GM18499 (cell line): ENCODE results near the gene HMGCLL1.

Source experiments
- ATAC-seq: cut with Tn5 transposase; IDR thresholded peaks from one replicate; pipeline ENCODE4 v1.9.1; 2021; ENCODE audit warnings: moderate number of reproducible peaks; ENCODE audit not compliant: insufficient read depth, unreplicated experiment

HMGCLL1 gene

GRCh38 chr6:55448451-55448850 is 130.5 kb downstream of the HMGCLL1 start:
- no peak for ATAC-seq

- ATAC-seq: no peak
Observed at GRCh38 chr6:55447891-55448290, 131.1 kb downstream of the HMGCLL1 start.

GRCh38 chr6:55445648-55446204 is 133.3 kb downstream of the HMGCLL1 start:
- no peak for ATAC-seq

- no peak for ATAC-seq
Observed at GRCh38 chr6:55443238-55444134, 135.5 kb downstream of the HMGCLL1 start.

- no peak for ATAC-seq
Observed at GRCh38 chr6:55438203-55438602, 140.8 kb downstream of the HMGCLL1 start.

GRCh38 chr6:55437141-55437540 is 141.9 kb downstream of the HMGCLL1 start:
- ATAC-seq: no peak

GRCh38 chr6:55433446-55434130 is 145.4 kb downstream of the HMGCLL1 start:
- ATAC-seq: no peak

- ATAC-seq: no peak
Observed at GRCh38 chr6:55423933-55424332, 155.1 kb downstream of the HMGCLL1 start.

GRCh38 chr6:55410674-55411073 is 168.3 kb downstream of the HMGCLL1 start:
- no peak for ATAC-seq

GRCh38 chr6:55405474-55406235 is 173.3 kb downstream of the HMGCLL1 start:
- no peak for ATAC-seq

- no peak for ATAC-seq
Observed at GRCh38 chr6:55399351-55399750, 179.6 kb downstream of the HMGCLL1 start.

- no peak for ATAC-seq
Observed at GRCh38 chr6:55397986-55398385, 181.0 kb downstream of the HMGCLL1 start.

- ATAC-seq: no peak
Observed at GRCh38 chr6:55395871-55396270, 183.1 kb downstream of the HMGCLL1 start.

GRCh38 chr6:55388211-55388610 is 190.8 kb downstream of the HMGCLL1 start:
- no peak for ATAC-seq
